GM19328 (cell line): ENCODE measurements around the gene SUGP1.

Source experiments
- ATAC-seq: cut with Tn5 transposase; IDR thresholded peaks from one replicate; pipeline ENCODE4 v1.9.1; 2021; ENCODE audit warnings: mild to moderate bottlenecking, moderate library complexity; ENCODE audit not compliant: unreplicated experiment

Gene SUGP1

DNA sequence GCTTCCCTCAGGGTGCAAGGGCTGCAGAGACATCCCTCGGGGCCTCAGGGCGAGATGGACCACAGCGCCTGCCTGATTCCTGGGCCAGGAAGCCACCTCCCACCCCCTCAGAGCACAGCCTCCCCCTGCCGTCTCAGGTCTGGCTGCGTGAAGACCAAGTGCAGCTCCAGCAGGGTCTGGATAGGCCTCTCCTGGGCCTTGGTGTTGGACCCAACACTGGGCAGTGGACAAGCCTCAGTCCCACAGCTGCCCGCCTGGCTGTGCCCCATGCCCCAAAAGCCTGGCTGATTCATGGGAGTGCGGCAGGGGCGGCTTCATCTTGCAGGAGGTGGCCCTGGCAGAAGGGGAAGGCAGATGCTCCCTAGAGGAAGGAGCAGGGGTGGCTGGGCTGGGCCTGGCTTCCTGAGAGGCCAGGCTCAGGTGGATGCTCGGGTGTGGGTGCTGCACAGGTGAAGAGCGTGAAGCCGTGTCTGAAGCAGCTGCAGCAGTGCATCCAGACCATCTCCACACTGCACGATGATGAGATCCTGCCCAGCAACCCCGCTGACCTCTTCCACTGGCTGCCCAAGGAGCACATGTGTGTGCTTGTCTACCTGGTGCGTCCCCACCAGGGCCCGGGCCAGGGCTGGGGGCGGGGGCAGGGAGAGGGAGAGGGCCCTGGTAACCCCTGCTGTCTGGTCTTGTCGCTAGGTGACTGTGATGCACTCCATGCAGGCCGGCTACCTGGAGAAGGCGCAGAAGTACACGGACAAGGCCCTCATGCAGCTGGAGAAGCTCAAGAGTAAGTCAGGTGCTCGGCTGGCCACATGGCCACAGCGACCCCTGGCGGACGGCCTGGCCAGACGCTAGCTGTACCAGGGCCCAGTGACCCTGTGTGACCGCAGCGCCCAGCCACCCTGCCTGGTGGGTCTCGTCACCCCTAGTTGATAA lies 22.0 kb upstream of the SUGP1 start:
- no peak for ATAC-seq

DNA sequence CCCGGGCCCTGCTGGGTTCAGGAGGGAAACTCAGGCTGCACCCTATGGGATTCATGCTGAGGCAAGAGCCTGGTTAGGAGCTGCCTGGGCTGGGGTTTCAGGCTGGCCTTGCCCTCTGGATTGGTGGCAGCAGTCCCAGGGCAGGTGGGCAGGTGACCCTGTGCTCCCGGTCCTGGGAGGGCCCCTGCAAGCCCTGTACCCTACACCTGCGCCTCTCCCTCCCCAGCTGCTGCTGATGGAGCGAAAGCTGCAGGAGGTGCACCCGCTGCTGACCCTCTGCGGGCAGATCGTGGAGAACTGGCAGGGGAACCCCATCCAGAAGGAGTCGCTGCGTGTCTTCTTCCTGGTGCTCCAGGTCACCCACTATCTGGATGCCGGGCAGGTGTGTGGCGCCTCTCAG lies 20.7 kb upstream of the SUGP1 start:
- no peak for ATAC-seq

DNA sequence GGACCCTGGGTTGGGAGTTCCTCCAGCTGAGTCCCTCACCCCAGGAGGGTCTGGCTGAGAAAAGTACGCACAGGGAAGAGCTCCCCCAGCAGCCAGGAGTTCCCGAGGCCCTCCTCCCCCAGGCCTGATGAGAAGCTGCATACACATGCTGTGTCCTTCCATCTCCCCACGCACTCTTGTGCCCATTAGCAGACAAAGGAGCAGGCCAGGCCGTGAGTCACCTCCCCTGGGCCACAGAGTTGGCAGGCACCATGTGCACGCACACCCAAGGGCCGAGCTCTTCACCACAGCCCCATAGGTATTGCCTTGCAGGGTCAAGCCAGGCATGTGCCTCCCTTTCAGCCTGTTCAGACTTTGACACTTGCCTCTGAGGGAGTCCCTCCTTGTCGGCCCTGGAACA lies 17.8 kb upstream of the SUGP1 start:
- ATAC-seq = no peak

DNA sequence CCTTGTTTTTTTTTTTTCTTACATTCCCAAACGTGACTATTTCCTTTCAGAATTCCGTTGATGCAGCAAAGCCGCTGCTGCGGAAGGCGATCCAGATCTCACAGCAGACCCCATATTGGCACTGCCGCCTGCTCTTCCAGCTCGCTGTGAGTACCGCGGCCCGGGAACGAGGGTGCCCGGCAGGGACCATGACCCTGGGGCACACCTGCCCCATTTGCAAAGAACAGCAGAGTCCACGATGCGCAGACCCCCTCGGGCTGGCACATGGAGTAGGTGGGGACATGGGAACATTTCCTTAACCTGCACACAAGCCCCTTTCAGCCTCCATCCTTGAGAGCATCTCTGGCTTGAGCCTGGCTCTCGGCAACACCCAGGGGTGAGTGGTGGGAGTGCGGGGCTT lies 16.8 kb upstream of the SUGP1 start:
- no peak for ATAC-seq

DNA sequence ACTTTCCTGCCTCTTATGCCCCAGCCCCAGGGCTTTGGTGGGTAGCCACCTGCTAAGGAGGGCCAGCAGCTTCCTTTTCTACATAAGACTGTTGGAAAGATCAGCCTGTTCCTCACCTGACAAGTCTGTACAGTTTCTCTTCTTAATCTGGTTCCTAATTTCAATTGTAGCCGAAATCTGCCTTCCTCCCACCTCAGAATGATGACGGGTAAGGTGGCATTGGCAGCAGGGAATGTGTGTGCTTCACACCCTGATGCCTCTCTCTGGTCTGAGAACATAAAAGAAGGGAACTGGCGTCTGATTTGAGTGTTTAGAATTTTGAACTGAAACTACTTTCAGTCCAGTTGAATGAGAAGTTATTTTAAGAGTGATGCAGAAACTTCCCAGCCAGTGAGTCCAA lies 16.3 kb upstream of the SUGP1 start:
- no peak for ATAC-seq

DNA sequence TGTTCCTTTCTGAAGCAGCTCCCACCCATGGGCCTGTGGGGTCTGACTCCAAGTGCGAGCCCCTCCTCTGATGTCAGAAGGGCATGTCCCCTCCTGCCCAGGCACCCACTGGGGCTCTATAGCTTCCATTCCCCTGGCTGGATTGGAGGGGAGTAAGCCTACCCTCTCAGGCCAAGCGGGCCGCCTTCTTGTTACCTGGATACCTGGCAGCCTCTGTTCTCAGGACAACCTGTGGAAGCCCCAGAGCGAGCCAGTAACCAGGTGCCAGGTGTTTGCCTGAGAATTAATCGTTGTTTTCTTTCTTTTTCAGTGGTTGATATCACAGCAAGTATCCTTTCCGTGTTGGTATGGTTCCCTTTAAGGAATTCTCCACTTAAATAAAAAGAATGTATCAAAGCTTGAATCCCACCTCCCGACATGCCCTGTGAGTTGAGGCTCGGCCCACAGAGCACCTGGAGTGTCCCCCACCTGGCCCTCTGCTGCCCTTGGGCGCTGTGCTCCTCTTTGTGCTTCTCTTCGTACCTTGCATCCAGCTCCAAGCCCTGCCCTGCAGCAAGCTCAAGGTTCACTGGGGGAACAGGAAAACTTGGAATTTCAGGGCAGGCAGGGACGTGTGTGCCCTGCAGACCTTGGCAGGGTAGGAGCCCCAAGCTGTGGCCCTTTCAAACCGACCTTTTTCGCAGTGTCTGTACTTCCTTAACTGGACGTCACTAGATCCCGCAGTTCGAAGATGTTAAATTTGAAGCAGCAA lies 15.3 kb upstream of the SUGP1 start:
- no peak for ATAC-seq

DNA sequence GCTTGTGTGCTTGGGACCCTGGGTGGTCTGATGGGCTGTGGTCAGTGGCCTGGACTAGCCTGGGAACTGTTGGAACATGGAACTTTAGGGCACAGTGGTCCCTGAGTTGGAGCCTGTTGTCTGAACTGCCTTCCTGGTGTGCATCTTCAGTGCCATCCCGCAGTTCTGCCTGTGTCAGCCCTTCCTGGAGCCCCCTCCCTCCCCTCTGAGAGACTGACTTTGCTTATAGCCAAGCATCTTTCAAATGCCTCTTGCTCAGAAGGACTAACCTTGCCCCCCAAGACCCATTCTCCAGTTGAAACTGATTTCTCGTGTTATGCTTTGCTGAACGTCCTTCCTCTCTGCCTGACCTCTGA lies 14.7 kb upstream of the SUGP1 start:
- ATAC-seq = no peak

DNA sequence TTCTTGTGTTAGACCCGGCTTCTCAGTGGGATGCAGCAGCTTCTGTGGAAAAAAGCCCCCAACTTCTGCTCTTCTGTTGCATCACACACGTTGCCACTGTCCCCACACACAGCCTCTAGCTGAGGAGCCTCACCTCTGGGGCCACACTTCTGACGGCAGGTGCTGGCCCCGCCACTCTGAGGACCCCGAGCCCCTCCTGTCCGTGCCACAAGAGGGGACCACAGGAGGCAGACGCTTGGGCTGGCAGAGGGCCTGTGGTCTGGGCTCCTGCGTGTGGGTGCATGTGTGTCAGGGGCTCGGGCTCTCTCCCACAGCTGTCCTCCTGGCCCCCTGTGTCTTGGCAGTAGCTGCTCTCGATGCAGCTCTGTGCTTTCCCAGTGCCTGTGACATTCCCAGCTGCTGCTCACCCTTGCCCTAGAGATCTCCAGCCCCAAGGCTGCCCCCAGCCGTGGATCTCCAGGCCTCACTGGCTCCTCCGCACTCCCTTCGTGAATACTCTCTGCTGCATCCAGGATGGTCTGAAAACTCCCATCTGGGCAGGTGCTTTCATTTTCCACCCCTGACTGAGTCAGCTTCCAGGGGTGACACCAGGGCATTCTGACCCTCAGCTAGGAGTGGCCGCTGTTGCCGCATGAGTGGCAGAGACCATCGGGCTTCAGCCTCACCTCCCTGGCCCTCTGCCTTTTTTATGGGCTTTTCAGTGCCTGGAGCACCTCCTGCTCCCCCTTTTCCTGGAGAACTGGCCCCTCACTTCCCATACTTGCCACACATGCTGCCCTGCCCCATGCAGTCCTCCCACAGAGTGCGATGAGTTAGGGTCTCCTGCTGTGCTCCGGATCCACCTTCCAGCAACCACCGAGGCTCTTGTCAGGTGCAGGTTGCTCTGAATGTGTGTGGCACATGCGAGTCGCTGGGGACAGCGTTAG lies 14.0 kb upstream of the SUGP1 start:
- no peak for ATAC-seq

DNA sequence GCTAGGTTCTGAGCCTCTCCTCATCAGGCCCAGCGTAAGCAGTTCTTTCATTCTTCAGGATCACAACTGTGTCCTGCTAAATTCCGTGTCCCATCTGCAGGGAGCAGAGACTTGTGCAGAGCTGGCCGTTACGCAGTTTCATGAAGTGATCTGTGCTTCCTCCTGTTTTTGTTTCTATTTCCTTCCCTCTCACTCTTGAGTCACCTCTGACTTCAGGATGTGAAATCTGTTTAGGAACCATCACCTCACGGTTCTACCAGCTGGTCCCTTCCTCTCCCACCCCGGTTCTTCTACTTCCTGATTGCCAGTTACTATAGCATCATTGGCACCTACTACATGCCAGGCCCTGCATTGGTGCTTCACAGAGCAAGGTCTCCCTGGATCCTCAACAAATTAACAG lies 8.8 kb upstream of the SUGP1 start:
- ATAC-seq = no peak

DNA sequence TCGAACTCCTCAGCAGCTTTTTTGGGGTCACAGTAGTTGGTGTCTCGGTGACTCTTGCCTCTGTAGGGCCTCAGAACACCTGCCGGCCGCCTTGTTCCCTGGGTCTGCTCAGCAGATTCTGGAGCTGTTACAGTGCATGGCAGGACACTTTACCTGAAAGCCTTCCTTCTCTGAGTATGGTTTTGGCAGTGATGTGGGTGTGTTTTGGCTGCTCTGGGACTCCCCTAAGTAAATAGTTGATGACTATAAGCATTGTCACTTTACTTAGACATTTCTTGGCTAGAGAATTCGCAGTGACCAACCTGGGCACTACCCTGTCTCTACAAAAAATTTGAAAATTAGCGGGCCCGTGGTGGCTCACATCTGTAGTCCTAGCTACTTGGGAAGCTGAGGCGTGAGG lies 7.4 kb upstream of the SUGP1 start:
- ATAC-seq = no peak

DNA sequence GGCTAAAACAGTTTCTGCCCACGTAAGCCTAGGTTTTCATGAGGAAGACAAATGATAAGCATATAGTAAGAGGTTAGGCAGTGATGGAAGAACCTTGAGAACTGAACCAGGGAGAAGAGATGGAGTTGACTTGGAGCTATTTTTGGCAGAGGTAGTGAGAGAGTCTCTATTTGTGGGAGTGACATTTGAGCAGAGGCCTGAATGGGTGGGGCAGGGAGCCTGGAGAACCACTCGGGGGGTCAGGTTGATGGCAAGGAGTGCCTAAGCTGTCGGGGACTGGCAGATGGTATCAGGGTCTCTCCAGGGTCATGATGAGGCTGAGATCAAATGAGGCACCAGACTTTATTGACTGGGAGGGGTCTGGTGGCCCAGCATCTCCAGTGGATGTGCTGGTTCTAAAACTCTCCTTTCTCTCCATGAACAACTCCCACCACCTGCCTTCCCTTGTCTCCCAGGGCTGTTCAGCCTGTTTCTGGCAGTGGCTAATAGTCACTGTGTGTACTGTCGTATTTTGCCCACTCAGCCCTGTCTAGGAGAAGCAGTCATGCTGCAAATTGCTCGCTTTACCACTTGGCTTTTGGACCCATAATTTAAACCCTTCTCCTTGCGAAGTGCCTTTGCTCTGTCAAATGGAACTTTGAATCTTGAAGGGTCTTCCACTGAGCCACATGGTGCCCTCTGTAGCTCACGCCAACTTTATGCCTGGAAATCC lies 3.9 kb upstream of the SUGP1 start:
- no peak for ATAC-seq

DNA sequence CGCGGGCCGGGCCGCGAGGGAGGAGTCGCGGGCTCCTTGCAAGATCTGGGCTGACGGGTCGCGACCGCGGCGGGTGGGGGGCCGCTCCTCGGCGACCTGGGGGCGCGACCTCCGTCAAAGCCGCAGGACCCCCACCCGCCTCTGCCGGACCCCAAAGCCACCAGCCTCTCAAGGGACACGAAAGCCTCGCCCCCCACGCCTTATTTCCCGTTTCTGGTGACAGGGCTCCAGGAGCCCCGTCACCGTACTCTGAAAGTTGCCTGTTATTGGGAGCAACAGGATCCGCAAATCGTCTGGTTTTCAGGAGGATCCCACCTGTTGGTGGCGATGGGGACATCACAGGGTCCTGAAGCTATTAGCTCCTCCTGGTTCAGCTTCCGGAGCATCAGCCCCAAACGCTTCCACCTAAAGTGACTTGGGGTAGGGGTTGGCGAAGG lies 850 bp upstream of the SUGP1 start:
- no peak for ATAC-seq

DNA sequence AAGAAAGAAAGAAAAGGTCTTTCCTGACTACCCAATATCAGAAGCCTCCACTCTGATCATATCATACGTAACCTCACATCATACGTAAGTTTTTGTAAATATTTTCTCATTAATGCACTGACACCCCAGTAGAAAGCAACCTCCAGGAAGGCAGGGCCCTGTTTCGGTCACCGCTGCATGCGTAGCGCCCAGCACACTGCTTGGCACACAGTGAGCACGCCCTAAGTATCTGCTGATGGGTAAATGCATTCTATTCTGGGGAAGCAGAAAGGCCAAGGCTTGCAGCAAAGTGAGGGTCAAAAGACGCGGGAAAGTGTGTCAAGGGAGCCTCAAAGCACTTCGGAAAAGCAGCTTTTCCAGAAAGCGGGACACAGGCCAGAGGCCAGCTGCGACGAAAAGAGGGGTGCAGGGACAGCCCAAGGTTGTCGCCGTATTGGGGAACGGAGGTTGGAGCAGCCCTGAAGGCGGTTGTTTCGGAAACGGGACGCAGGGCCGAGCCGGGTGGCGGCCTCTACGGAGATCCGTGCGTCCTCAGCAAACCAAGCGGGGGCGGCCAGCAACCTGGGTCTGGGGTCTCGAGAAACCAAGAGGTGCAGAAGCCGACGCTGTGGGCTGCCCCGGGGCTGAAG lies 463 bp downstream of the SUGP1 start:
- ATAC-seq = no peak

DNA sequence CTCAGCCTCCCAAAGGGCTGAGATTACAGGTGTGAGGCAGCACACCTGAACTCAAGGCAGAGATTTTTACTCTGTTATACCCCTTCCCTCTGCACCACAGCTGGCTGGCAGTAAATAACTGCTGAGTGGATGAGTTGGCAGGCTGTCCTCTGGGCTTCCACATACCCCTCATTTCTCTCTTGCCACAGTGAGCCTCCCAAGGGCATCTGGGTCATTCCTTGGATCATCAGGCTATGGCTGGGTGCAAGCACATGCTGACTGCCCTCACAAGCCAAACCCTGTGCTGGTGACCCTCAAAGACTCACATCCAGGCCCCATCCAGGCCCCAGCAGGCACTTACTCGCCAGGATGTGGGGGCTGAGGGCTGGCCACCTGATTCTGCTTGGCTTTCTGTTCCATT lies 4.2 kb downstream of the SUGP1 start:
- no peak for ATAC-seq

DNA sequence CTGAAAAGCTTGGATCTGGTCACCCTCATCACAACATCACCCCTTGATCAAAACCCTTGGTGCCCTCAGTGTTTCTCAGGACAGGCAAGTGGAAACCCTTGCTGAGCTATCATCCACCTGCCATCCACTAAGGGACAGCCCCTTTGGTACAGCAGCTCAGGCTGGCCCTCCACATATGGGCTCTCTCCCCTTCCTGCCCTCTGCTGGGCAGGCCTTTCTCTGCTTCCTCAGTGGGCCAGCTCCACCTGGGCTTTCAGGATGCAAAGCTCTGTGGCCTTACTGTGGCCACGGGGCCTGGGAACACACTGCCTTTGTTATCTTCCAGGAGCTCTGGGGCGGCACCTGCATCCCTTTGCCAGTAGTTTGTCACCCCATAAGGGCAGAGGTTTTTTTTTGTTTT lies 4.9 kb downstream of the SUGP1 start:
- ATAC-seq = no peak

DNA sequence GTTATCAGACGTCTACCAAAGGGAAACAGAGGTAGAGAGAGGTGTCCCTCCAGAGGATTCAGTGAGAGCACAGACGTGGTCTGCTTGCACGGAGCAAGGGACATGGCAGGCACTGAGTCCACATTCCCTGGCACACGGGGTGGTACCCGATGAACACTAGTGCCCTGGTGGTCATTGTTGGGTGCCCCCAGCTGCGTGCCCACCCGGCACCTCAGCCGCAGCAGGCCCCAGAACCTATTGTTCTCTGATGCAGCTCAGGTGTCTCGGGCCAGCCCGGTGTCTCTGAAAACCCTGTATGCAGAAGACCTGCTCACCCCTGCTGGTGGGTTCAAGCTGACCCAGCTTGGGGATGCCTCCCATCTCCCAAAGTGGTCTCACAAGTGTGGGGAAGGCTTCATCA lies 11.9 kb downstream of the SUGP1 start:
- no peak for ATAC-seq

DNA sequence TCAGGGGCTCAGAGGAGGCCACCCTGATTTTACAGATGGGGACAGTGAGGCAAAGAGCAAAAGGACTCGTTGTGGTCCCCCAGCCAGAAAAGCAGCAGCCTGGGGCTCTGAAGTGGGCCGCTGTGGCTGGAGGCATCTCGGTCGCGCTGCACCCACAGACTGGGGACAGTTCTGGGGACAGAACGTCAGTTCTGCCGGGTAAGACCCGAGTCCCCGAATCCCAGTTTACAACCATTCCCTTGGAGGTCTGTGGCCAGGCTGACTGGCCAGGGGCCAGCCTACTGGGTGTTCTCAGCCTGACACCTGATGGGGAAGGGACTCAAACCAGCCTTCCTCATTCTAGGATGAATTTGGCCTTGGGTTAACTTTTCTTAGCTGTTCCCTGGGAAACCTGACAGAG lies 14.1 kb downstream of the SUGP1 start:
- no peak for ATAC-seq

DNA sequence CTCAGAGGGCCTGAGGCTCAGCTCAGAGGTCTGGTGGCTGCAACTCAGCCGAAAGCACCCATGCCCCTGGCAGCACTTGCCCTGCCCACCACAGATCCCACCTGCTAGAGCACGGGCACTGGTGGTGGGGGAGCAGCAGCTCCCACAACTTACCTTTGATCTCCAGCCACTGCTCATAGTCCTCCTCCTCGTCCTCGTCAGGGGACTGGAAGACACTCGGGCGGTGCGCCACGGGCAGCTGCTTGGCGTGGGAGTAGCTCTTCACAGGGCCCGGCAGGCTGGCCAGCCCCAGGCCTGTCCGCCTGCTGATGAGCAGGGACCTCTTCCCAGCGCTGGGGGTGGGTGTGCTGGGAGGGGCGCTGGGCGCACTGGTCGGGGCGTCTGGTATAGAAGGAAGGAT lies 14.6 kb downstream of the SUGP1 start:
- no peak for ATAC-seq

DNA sequence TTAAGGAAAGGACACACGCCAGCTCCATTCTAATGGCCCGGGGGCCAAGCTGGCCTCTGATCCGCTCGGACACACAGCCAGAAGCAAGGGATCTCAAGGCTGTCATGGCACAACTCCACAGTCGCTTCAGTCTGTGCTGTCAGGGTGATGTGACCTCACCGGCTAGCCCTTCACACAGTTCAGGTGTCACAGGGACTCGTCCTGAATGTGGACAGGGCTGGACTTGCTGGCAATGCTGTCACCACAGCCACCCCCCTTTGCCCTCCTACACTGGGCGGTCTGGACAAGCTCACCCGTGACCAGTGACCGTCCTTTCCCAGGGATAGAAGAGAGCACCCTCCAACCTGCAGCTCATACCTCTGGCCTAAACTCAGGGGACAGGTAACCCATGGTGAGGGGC lies 15.2 kb downstream of the SUGP1 start:
- no peak for ATAC-seq
